Osteocyte (in vitro differentiated cells): ENCODE measurements around the gene PSMC5. TPM values are rescaled to one million over a fixed set of nuclear protein-coding genes. Genes with fewer than 3 reads are reported as not detected.

Experiments used
- DNase-seq: peaks from one replicate; pipeline ENCODE4 v3.0.0; 2021; ENCODE audit warnings: mixed read lengths; ENCODE audit not compliant: unreplicated experiment; ENCODE audit errors: extremely low spot score
- H3K27ac Mint-ChIP-seq: one replicate; pipeline ENCODE4 v1.8.0; 2021; ENCODE audit warnings: mild to moderate bottlenecking, mixed read lengths; ENCODE audit not compliant: unreplicated experiment
- H3K27me3 Mint-ChIP-seq: one replicate; pipeline ENCODE4 v1.8.0; 2021; ENCODE audit warnings: mixed read lengths; ENCODE audit not compliant: unreplicated experiment
- H3K36me3 Mint-ChIP-seq: one replicate; pipeline ENCODE4 v1.8.0; 2021; ENCODE audit warnings: mixed read lengths; ENCODE audit not compliant: unreplicated experiment
- H3K4me1 Mint-ChIP-seq: one replicate; pipeline ENCODE4 v1.8.0; 2021; ENCODE audit warnings: mixed read lengths; ENCODE audit not compliant: unreplicated experiment
- H3K4me3 Mint-ChIP-seq: one replicate; pipeline ENCODE4 v1.8.0; 2021; ENCODE audit warnings: mild to moderate bottlenecking, moderate library complexity, mixed read lengths; ENCODE audit not compliant: unreplicated experiment
- H3K9me3 Mint-ChIP-seq: one replicate; pipeline ENCODE4 v1.8.0; 2021; ENCODE audit warnings: mixed read lengths; ENCODE audit not compliant: unreplicated experiment
- total RNA-seq: library from RNA; stranded (reverse); gene quantifications from 2 replicates; pipeline ENCODE4 v1.2.1, GENCODE V29; 2021
- TF ChIP-seq, protein P1 (sequence below): fragments of 200-600 bp; sonication (generic); IDR thresholded peaks from 2 replicates; pipeline ENCODE4 v1.5.0; 2021; ENCODE audit warnings: antibody characterized with exemption, mild to moderate bottlenecking, moderate library complexity

The PSMC5 gene
- total RNA-seq, 1 donor from 2014 or later = 106 TPM

DNA sequence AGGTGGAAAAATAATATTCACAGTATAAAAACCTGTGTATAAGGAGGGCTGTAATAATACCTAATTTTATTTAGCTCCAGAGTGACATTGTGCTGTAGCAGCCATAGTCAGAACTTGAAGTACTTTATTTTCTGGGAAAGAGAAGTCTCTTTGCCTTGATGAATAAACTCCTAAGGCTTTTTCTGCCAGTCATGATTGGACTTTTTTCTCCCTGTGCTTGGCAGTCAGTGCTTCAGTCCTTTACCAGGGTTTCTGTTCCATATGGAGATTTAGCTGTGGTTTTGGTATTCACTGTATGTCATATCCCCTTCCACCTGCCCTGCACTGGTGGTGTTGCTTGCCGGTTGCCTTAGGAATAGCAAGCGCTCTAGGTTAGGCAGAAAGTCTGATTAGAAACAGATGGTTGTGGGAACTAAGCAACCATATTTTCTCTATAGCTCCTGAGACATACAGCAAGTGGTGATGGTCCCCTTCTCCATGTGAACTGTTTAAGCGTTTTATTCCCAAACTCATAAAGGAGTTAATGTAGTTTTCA, 28.6 kb upstream of the PSMC5 start:
- Mint-ChIP-seq H3K4me3 (no peak overlapping the region), H3K27ac (no peak overlapping the region), H3K36me3 (peaks cover 55% of the 10 kb centered on the region), H3K4me1 (no peaks in the 10 kb centered on the region), H3K27me3 (no peaks in the 10 kb centered on the region), H3K9me3 (no peaks in the 10 kb centered on the region)
- TF ChIP-seq, protein P1, sequence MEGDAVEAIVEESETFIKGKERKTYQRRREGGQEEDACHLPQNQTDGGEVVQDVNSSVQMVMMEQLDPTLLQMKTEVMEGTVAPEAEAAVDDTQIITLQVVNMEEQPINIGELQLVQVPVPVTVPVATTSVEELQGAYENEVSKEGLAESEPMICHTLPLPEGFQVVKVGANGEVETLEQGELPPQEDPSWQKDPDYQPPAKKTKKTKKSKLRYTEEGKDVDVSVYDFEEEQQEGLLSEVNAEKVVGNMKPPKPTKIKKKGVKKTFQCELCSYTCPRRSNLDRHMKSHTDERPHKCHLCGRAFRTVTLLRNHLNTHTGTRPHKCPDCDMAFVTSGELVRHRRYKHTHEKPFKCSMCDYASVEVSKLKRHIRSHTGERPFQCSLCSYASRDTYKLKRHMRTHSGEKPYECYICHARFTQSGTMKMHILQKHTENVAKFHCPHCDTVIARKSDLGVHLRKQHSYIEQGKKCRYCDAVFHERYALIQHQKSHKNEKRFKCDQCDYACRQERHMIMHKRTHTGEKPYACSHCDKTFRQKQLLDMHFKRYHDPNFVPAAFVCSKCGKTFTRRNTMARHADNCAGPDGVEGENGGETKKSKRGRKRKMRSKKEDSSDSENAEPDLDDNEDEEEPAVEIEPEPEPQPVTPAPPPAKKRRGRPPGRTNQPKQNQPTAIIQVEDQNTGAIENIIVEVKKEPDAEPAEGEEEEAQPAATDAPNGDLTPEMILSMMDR = no peak
- DNase-seq = no peak

DNA sequence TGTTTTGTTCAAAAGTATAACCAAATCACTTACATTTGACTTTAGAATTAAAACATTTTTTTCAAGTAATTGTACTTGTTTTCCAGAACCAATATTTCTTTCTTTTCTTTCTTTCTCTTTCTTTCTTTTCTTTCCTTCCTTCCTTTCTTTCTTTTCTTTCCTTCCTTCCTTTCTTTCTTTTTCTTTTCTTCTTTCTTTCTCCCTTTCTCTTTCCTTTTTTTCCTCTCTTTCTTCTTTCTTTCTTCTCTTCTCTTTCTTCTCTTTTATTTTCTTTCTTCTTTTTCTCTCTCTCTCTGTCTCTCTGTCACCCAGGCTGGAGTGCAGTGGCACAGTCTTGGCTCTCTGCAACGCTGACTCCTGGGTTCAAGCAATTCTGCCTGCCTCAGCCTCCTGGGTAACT, 26.4 kb upstream of the PSMC5 start:
- Mint-ChIP-seq H3K9me3 (no peaks in the 10 kb centered on the region), H3K4me1 (peaks cover 3% of the 10 kb centered on the region), H3K27me3 (no peaks in the 10 kb centered on the region), H3K36me3 (peaks cover 53% of the 10 kb centered on the region), H3K27ac (no peak overlapping the region), H3K4me3 (no peak overlapping the region)
- TF ChIP-seq, protein P1 = no peak
- DNase-seq = no peak

DNA sequence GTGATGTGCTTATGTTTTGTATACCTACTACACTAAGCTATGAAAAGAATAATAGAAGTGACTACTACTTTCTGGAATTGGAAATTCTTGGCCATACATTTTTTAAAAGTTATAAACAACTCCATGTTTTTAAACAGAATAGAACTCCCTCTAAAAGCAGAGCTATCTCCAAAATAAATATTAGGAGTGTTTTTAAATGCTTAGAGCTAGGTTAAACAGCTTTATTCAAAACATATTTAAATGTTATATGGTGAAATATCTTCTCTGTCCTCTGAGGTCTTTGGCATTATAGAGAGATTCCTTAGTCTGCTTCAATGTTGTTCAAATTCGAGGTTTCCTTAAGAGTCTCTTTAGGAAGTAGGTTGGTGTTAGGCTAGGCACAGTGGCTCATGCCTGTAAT, 22.9 kb upstream of the PSMC5 start:
- H3K27me3 Mint-ChIP-seq = no peaks in the 10 kb centered on the region
- H3K9me3 Mint-ChIP-seq = no peaks in the 10 kb centered on the region
- H3K4me1 Mint-ChIP-seq = peaks cover 3% of the 10 kb centered on the region
- H3K4me3 Mint-ChIP-seq = no peak overlapping the region
- DNase-seq = no peak
- H3K27ac Mint-ChIP-seq = peak overlapping the region; percentile 72
- TF ChIP-seq, protein P1 = no peak
- peaks cover 64% of the 10 kb centered on the region for H3K36me3 Mint-ChIP-seq

DNA sequence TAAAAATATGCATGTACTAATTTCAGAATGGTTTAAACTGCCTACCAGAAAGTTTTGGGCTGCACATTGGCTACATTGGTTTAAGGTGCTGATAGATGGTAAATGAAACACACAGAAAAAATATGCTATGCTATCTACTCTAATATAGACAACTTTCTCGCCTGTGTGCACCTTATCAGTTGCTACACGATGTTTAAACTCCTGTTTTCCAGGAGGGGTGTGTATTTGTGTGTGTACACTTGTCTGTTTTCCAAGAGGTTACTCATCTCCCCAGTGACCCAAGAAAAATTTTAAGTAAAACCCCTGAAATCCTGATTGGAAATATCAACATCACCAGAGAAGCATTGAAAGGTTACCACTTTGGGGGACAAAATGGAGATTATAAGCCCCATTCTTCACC, 21.6 kb upstream of the PSMC5 start:
- H3K4me3 Mint-ChIP-seq = no peak overlapping the region
- TF ChIP-seq, protein P1 = no peak
- no peaks in the 10 kb centered on the region for H3K27me3 Mint-ChIP-seq
- H3K4me1 Mint-ChIP-seq = peaks cover 3% of the 10 kb centered on the region
- peaks cover 63% of the 10 kb centered on the region for H3K36me3 Mint-ChIP-seq
- no peak for DNase-seq
- H3K9me3 Mint-ChIP-seq = no peaks in the 10 kb centered on the region
- no peak overlapping the region for H3K27ac Mint-ChIP-seq

DNA sequence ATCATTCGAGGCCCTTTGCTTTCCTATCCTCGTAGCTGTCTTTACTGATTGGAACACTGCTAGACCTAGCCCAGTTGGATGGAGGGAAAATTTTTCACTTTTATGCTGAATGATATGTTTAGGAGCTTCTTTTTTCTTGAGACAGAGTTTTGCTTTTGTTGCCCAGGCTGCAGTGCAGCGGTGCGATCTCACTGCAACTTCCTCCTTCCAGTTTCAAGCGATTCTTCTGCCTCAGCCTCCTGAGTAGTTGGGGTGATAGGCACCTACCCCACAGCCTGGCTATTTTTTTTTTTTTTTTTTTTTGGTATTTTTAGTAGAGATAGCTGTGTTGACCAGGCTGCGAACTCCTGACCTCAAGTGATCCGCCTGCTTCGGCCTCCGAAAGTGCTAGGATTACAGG, 17.3 kb upstream of the PSMC5 start:
- Mint-ChIP-seq H3K27ac (no peak overlapping the region), H3K27me3 (no peaks in the 10 kb centered on the region), H3K9me3 (no peaks in the 10 kb centered on the region), H3K36me3 (peaks cover 69% of the 10 kb centered on the region), H3K4me1 (no peaks in the 10 kb centered on the region), H3K4me3 (no peak overlapping the region)
- TF ChIP-seq, protein P1 = no peak
- DNase-seq = no peak
